Measurements from ENCODE around the gene BTN2A1.
"Not testable (repeated sequence)": the region's sequence is repeated elsewhere in the genome, so short reads cannot be mapped to it uniquely, and the experiment has no call there.

The BTN2A1 gene

DNA sequence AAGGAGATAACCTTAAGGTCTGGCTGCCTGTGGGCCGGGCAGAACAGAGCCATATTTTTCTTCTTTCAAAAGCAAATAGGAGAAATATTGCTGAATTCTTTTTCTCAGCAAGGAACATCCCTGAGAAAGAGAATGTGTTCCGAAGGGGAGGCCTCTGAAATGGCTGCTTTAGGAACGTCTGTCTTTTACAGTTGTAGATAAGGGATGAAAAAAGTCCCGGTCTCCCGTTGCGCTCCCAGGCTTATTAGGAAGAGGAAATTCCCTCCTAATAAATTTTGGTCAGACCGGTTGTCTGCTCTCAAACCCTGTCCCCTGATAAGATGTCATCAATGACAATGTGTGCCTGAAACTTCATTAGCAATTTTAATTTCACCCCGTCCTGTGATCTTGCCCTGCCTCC, 24.1 kb upstream of the BTN2A1 start:
- DNase-seq, result not testable (repeated sequence)

DNA sequence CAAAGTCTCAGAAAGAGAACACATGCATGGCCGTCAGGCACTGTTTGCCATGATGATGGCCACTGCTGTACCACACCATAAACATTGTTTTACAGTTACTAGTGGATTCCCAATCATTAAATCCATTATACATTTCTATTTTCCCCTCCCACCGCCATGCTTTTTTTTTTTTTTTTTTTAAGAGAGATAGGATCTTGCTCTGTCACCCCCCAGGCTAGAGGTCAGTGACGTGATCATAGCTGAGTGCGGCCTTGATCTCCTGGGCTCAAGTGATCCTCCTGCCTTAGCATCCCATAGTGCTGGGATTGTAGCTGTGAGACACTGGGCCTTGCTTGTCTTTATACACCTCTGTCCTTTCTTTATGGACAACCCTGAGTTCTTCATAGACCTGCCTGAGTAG, 21.7 kb upstream of the BTN2A1 start:
- no peak for DNase-seq

GRCh38 chr6:26437550-26437949, 20.2 kb upstream of the BTN2A1 start:
- no peak for DNase-seq

DNA sequence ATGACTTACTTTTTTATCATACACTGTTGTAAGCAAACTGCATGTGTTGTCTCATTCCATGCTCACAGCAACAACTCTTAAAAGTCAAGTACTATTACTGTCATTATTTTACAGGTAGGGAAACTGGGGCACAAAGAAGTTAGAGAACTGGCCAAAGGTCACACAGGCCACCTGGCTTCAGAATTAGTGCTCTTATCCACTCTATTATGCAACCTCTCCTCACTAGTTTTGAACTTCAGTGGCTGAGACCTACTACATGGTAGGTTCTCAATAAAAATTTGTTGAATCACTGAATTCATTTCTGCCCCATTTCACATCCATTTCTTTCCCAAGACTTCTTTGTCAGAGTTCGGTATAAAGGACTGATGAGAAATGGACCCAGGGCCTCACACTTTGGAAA, 19.8 kb upstream of the BTN2A1 start:
- DNase-seq, result no peak

DNA sequence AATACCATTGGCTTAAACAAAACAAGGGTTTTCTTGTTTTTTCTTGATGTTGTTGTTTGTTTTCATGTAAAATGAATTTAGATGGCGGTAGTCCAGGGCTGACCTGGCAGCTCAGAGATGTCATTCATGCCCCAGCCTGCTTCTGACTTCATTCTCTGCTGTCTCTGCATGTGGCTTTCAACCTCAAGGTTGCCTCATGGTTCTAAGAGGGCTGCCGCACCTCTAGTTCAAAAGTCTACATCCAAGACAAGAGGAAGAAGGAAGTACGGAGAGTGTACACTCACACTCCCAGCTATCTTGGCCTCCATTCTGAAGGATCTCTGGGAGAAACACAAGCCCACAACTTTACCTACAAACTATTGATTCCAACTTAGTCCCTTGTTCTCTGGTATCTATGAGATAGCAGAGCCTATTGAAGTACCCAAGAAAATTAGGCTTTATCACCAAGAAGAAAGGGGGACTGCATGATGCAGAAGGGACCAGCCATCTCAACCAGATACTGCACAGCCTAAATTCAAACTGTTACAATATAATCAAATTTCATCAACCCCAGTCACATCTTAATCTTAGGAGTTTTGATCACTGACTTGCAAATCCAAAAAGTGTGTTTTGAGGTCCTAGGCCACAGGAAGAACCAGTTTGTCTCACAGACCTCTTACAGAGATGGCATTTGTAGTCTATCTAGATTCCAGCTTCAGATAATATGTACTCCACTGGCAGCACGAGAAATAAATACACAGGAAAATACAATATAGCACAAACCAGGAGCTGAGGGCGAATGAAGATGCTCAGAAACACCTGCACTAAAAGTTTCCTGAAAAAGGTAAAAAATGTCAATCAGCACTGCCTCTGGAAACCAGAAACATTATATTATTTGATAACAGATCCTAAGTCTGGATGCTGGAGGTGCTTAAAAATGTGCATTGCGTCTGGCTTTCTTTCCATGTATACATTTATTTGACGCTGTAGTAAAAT, 18.3 kb upstream of the BTN2A1 start:
- DNase-seq, result peak; percentile 12

GRCh38 chr6:26440977-26441358, 16.8 kb upstream of the BTN2A1 start:
- no peak for DNase-seq

- DNase-seq, result peak; percentile 14
Measured at GRCh38 chr6:26441977-26442376, 15.8 kb upstream of the BTN2A1 start.

DNA sequence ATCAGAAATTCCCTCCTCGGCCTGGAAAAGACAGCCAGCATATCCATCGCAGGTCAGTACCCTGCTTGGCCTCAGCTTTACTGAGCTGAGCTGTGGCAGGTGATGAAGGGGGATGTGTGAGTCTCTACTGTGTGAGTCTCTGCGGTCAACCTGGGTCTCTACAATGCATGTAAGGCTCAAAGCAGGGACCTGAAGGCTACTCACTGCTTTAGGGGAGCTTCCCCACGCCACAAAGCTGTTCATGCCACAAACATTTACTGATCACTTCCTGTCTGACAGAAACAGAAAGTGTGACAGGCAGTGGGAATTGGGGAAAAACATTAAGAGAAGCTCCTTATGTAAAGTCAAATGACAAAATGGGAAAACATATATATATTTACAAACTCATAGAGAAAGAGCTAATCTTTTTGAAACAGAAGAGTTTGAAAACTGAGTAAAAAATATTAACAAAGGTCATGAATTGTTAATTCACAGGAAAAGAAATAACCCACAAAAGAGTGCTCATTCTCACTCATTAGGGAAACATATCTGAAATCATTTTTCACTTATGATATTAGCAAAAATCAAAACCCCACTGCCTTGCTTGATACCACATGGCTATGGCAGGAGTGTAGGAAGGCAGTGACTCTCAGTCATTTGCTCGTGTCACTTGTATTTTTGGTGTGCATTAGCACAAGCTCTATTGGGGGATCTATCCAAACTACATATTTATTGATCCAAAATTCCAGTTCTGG, 11.7 kb upstream of the BTN2A1 start:
- DNase-seq, result peak; percentile 45

GRCh38 chr6:26447257-26447656, 10.5 kb upstream of the BTN2A1 start:
- DNase-seq, result no peak

DNA sequence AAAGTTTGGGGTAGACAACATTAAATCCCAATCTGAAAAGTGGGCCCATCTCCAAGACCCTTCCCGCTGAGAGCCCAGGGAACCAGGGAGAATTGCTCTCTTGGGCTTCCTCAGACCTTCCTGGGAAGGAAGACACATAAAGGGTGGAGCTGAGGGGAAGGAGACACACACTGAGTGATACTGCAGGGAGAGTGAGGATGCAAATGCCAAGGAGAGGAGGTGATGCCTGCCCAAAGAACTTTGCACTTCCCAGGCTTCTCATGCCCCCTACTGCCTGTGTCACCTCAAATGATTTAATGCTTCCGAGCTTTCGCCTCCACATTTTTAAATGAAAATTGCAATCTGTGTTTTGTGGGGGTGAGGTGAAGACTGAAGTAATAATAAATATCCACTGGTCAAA, 7.5 kb upstream of the BTN2A1 start:
- no peak for DNase-seq

DNA sequence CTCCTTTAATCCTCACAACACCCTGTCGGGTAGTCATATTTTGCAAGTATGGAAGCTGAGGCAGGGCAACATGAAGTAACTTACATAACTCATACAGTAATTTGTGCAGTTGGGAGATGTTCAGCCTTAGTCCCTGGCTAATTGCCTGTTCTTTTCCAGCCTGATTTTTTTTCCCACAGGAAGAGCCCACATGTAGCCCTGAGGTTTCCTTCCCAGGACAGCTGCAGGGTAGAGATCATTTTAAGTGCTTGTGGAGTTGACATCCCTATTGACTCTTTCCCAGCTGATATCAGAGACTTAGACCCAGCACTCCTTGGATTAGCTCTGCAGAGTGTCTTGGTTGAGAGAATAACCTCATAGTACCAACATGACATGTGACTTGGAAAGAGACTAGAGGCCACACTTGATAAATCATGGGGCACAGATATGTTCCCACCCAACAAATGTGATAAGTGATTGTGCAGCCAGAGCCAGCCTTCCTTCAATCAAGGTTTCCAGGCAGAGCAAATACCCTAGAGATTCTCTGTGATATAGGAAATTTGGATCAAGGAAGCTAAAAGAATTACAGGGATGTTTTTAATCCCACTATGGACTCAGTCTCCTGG, 5.0 kb upstream of the BTN2A1 start:
- no peak for DNase-seq

GRCh38 chr6:26454631-26455030, 3.1 kb upstream of the BTN2A1 start:
- DNase-seq, result no peak

- no peak for DNase-seq
Measured at GRCh38 chr6:26455357-26455970, 2.3 kb upstream of the BTN2A1 start.

- DNase-seq, result no peak
Measured at GRCh38 chr6:26457264-26457805, 420 bp upstream of the BTN2A1 start.

- DNase-seq, result no peak
Measured at GRCh38 chr6:26459023-26459810, 1.5 kb downstream of the BTN2A1 start.

- not testable (repeated sequence) for DNase-seq
Measured at GRCh38 chr6:26461353-26461752, 3.6 kb downstream of the BTN2A1 start.

GRCh38 chr6:26464014-26464413, 6.3 kb downstream of the BTN2A1 start:
- no peak for DNase-seq

- DNase-seq, result no peak
Measured at GRCh38 chr6:26464416-26465131, 6.8 kb downstream of the BTN2A1 start.

- no peak for DNase-seq
Measured at GRCh38 chr6:26465776-26466175, 8.0 kb downstream of the BTN2A1 start.

- no peak for DNase-seq
Measured at GRCh38 chr6:26468829-26469228, 11.1 kb downstream of the BTN2A1 start.

DNA sequence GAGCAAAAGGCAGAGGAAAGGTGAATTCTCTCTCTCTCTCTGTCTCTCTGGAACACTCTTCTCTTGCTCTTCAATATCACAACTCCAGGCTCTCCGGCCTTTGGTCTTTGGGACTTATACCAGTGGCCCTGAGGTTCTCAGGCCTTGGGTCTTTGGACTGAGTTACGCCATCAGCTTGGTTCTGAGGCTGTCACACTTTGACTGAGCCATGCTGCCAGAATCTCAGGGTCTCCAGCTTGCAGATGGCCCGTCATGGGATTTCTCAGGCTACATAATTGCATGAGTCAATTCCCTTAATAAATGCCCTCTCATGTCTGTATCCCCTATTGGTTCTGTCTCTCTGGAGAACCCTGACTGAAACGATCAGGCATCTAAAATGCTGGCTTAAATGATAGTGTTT, 12.9 kb downstream of the BTN2A1 start:
- no peak for DNase-seq

Measured in CD4-positive, alpha-beta T cell treated with Interleukin-17A for 4 hours (primary cell).